Measurements from ENCODE around the gene KCNE3. TPM values are rescaled to one million over a fixed set of nuclear protein-coding genes. Genes with fewer than 3 reads are reported as not detected.
"Not testable (repeated sequence)": the region's sequence is repeated elsewhere in the genome, so short reads cannot be mapped to it uniquely, and the experiment has no call there.

Gene KCNE3
- total RNA-seq, 3 donors from 2014 or later: 8.5 to 27.5 (median 23.4) TPM

DNA sequence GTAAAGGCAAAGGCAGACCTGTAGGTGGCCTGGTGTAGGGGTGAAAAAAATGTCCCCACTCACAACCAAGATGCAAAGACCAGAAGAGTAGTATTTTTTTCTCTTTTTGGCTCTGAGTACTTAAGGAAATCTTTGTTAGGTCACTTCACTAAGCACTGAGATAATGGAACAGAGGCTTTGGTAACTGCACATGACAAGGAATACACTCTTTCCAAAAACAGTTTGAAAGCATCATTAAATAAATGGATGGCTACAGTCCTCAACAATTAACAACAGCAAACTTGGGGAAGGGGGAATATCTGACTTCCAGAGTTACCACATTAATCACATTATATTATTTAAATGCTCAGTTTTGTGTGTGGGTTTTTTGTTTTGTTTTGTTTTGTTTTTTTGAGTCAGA is 42.2 kb downstream of the KCNE3 start:
- Histone ChIP-seq H3K4me3 (no peak overlapping the region), H3K9me3 (no peaks in the 10 kb centered on the region), H3K36me3 (ENCODE audit: low read depth) (no peaks in the 10 kb centered on the region), H3K4me1 (ENCODE audit: low read depth) (no peaks in the 10 kb centered on the region)
- no peak for ATAC-seq
- intact Hi-C loops (cut with DNase I, micrococcal nuclease): no loop called here
- TF ChIP-seq, protein P1, sequence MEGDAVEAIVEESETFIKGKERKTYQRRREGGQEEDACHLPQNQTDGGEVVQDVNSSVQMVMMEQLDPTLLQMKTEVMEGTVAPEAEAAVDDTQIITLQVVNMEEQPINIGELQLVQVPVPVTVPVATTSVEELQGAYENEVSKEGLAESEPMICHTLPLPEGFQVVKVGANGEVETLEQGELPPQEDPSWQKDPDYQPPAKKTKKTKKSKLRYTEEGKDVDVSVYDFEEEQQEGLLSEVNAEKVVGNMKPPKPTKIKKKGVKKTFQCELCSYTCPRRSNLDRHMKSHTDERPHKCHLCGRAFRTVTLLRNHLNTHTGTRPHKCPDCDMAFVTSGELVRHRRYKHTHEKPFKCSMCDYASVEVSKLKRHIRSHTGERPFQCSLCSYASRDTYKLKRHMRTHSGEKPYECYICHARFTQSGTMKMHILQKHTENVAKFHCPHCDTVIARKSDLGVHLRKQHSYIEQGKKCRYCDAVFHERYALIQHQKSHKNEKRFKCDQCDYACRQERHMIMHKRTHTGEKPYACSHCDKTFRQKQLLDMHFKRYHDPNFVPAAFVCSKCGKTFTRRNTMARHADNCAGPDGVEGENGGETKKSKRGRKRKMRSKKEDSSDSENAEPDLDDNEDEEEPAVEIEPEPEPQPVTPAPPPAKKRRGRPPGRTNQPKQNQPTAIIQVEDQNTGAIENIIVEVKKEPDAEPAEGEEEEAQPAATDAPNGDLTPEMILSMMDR (IDR thresholded peaks at IDR 0.05): no peak
- no peak for DNase-seq

DNA sequence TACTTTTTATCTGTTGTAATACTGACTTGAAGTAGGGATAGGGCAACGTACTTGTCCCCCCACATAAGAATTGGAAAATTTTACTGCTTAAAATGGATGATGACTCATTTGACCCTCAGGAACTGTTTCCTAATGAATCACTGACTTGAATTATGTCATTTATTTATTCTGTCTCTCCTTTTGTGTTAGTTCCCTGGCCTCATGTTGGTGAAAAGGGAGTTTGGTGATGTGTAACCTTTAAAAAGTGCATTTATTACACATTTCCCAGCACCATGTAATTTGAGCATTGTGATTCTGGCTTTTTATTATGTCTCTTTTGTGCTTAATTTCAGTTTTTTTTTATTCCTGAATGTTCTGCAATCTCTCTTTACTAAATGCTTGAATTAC is 48.8 kb downstream of the KCNE3 start:
- TF ChIP-seq, protein P1 (IDR thresholded peaks at IDR 0.05): no peak
- peaks cover 7% of the 10 kb centered on the region for H3K4me1 ChIP-seq (ENCODE audit: low read depth)
- no peak for DNase-seq
- peak; percentile 25 for ATAC-seq
- intact Hi-C loops (cut with DNase I, micrococcal nuclease): no loop called here
- no peak overlapping the region for H3K4me3 ChIP-seq
- no peaks in the 10 kb centered on the region for H3K36me3 ChIP-seq (ENCODE audit: low read depth)
- no peaks in the 10 kb centered on the region for H3K9me3 ChIP-seq

DNA sequence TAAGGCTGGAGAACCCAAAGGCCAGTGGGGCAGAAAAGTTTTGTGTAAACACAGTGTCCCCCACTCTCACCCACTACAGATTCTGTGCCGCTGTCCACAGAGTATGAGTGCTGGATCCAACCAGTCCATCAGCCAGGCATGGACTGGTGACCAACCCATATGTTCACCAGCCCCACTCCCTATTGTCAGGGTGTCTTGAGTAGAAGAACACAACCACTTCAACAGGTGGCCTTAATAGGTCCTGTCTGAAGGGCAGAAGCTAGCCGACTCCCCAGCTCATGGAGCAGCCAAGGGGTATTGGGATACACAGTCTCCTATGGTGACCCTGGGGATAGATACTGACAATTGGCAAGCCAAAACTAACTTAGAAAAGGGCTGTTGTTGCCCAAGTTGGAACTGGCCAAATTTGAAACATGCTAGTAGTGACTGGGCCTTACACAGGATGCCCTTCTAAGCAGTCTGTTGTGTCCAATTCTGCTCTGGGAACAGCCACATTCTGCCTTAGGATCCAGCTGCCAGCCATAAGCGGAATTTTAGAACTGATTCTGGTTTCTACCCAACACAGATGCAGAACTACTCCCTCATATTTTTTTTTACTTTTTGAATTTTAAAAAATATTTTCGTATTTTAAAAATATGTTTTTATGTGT is 49.4 kb downstream of the KCNE3 start:
- H3K9me3 ChIP-seq: no peaks in the 10 kb centered on the region
- TF ChIP-seq, protein P1 (IDR thresholded peaks at IDR 0.05): no peak
- H3K4me3 ChIP-seq: no peak overlapping the region
- intact Hi-C loops (cut with DNase I, micrococcal nuclease): no loop called here
- ATAC-seq: peak; percentile 52
- peaks cover 7% of the 10 kb centered on the region for H3K4me1 ChIP-seq (ENCODE audit: low read depth)
- no peak for DNase-seq
- no peaks in the 10 kb centered on the region for H3K36me3 ChIP-seq (ENCODE audit: low read depth)

DNA sequence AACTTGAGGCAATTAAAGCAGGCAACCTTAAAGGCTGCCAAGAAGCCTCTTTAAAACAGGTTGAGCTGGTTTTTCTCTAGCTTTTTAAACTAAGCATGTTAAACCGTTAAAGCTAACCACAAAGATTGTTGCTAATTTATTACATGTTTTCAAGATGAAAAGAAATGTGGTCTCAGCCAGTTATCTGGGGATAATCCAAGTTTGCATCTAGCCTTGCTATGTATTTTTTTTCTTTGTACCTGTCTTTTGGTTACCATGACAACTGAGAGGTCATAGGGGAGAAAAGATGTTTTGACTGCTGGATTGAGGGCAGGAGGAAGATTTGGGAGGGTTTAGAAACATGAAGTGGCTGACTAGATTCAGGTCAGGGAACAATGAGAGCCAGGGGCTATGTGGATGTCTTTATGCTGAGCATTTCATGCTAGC is 50.0 kb downstream of the KCNE3 start:
- no peaks in the 10 kb centered on the region for H3K36me3 ChIP-seq (ENCODE audit: low read depth)
- ATAC-seq (peak; percentile 66), DNase-seq (no peak)
- TF ChIP-seq, protein P1 (IDR thresholded peaks at IDR 0.05): no peak
- no peaks in the 10 kb centered on the region for H3K9me3 ChIP-seq
- intact Hi-C loops (cut with DNase I, micrococcal nuclease): no loop called here
- no peak overlapping the region for H3K4me3 ChIP-seq
- peaks cover 7% of the 10 kb centered on the region for H3K4me1 ChIP-seq (ENCODE audit: low read depth)

DNA sequence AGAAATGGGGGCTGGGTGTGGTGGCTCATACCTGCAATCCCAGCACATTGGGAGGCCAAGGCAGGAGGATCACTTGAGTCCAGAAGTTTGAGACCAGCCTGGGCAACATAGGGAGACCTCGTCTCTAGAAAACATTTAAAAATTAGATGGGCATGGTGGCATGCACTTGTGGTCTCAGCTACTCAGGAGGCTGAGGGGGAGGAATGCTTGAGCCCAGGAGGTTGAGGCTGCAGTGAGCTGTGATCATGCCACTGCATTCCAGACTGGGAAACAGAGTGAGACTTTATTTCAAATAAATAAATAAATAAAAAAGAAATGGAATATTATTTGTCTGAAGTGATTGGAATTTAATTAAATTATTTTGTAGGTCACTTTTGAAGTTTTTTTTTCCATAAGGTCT is 50.4 kb downstream of the KCNE3 start:
- intact Hi-C loops (cut with DNase I, micrococcal nuclease); H3K36me3 ChIP-seq (ENCODE audit: low read depth); H3K4me3 ChIP-seq; DNase-seq; H3K9me3 ChIP-seq; H3K4me1 ChIP-seq (ENCODE audit: low read depth); ATAC-seq: not testable (repeated sequence)

DNA sequence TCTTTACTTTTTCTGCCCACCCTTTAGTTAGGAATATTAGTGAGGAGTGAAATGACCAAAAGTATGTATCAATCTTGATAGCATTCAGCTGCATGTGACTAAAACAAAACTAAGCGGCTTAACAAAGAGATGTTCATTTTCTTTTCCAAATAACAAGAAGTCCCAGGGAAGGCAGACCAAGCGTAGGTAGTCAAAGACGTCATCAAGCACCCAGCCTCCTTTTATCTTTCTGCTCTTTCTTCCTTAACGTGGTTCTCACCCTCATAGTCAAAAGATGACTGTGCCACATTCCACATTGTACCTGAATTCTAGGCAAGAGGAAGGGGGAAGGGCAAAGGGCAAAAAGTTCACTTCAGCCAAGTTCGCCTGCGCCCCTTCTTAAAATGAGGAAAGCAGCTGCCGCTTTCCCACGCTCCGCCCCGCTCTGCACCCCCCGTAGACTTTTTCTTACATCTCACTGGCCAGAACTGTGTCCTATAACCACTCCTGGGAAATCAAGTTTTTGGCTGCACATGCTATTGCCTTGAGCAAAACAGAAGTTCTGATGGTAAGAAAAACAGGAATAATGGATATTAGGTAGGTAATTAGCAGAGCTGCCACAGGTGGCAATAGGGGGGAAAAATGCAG is 54.5 kb downstream of the KCNE3 start:
- TF ChIP-seq, protein P1 (IDR thresholded peaks at IDR 0.05): no peak
- intact Hi-C loops (cut with DNase I, micrococcal nuclease): no loop called here
- no peak overlapping the region for H3K4me3 ChIP-seq
- ATAC-seq (no peak), DNase-seq (no peak)
- H3K36me3 ChIP-seq (ENCODE audit: low read depth): no peaks in the 10 kb centered on the region
- no peaks in the 10 kb centered on the region for H3K9me3 ChIP-seq
- H3K4me1 ChIP-seq (ENCODE audit: low read depth): peaks cover 7% of the 10 kb centered on the region

Measured in mucosa of descending colon (tissue), 3 donors.